ENCODE results near the gene PMS2. TPM values are rescaled to one million over a fixed set of nuclear protein-coding genes. Genes with fewer than 3 reads are reported as not detected.

The PMS2 gene
- total and polyA plus RNA-seq, 9 of the 15 experiments (the other 6 are each of a cell fraction or from before 2014, with no cell fraction given) = 4.9 to 27.6 (median 16.5) TPM

- TF ChIP-seq ZNF398 (CRISPR knock-in tag; IDR thresholded peaks at IDR 0.05) = peak; percentile 54; the same call in 1 of the 2 replicates
- TF ChIP-seq NFRKB (IDR thresholded peaks at IDR 0.05; ENCODE audit: low read depth) = no peak
- TF ChIP-seq ZNF740 (CRISPR knock-in tag; IDR thresholded peaks at IDR 0.05) = no peak
- TF ChIP-seq ZNF740 (tag; IDR thresholded peaks at IDR 0.05) = no peak
- peak; percentile 37 for TF ChIP-seq PTTG1 (tag; IDR thresholded peaks at IDR 0.05; ENCODE audit: low read depth)
- no peak for TF ChIP-seq STAT6 (CRISPR knock-in tag; IDR thresholded peaks at IDR 0.05)
- no peak for TF ChIP-seq ATF1 (CRISPR knock-in tag; IDR thresholded peaks at IDR 0.05)
- 0 out of 2 replicates have a peak, but pooled peaks have one; percentile 23 for TF ChIP-seq ATF1 (tag; IDR thresholded peaks at IDR 0.05)
- TF ChIP-seq ZNF197 (CRISPR knock-in tag; IDR thresholded peaks at IDR 0.05; ENCODE audit: low read depth) = 0 out of 2 replicates have a peak, but pooled peaks have one; percentile 10
- TF ChIP-seq FIP1L1 (IDR thresholded peaks at IDR 0.05; ENCODE audit: low read depth, low read length, poor library complexity, severe bottlenecking) = no peak
Observed at GRCh38 chr7:6016653-6016966, 7.8 kb upstream of the PMS2 start (continued).
